HCT116 (cell line): Measurements from ENCODE around the gene CCN5.
"Not testable (repeated sequence)": the region's sequence is repeated elsewhere in the genome, so short reads cannot be mapped to it uniquely, and the experiment has no call there.

Experiments used
- ATF3 ChIP-seq: IDR thresholded peaks from 2 replicates; pipeline ENCODE4 v1.6.1; 2012
- EGR1 ChIP-seq: IDR thresholded peaks from 2 replicates; pipeline ENCODE4 v1.6.1; 2012; ENCODE audit warnings: low read depth
- POLR2AphosphoS5 ChIP-seq: IDR thresholded peaks from 2 replicates; pipeline ENCODE4 v1.6.1; 2011; ENCODE audit warnings: mild to moderate bottlenecking, low read depth, low read length, moderate library complexity
- SP1 ChIP-seq: IDR thresholded peaks from 2 replicates; pipeline ENCODE4 v1.6.1; 2012; ENCODE audit warnings: low read depth
- SRF ChIP-seq: IDR thresholded peaks from 2 replicates; pipeline ENCODE4 v1.6.1; 2012; ENCODE audit warnings: low read depth
- ZFX ChIP-seq: fragments of 450-650 bp; IDR thresholded peaks from 2 replicates; pipeline ENCODE4 v1.6.1; 2017
- TF ChIP-seq, protein P1 (sequence below), 3 experiments: fragments of 200-600 bp in 1 of 3; sonication (generic) in 1 of 3; IDR thresholded peaks in 2 of 3; conservative IDR thresholded peaks in 1 of 3; 2 replicates each; pipeline ENCODE4 v1.5.1; 2012 to 2017; ENCODE audit warnings: low read depth in 2 of 3, low read length in 2 of 3, antibody characterized with exemption in 1 of 3, borderline replicate concordance in 1 of 3, control low read depth in 1 of 3, mild to moderate bottlenecking in 1 of 3, mixed read lengths in 1 of 3, mixed run types in 1 of 3, moderate library complexity in 1 of 3; ENCODE audit not compliant: insufficient read depth in 1 of 3
- TF ChIP-seq, protein P2 (sequence below): IDR thresholded peaks from 2 replicates; pipeline ENCODE4 v1.6.1; 2012; ENCODE audit warnings: low read depth

DNA sequence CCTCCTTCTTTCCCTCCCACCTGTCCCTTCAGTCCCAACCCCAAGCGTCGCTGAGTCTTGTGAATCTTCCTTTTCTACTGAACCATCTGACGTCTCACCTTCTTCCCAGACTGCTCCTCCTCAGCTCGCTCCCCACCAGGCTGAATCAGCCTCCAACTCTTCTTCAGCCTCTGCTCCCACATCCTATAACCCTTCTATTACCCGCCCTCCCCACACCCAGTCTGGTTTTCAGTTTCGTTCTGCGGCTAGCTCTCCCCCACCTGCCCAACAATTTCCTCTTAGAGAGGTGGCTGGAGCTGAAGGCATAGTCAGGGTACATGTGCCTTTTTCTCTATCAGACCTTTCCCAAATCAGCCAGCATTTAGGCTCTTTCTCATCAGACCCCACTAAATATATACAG, 43.6 kb upstream of the CCN5 start:
- TF ChIP-seq, protein P1, sequence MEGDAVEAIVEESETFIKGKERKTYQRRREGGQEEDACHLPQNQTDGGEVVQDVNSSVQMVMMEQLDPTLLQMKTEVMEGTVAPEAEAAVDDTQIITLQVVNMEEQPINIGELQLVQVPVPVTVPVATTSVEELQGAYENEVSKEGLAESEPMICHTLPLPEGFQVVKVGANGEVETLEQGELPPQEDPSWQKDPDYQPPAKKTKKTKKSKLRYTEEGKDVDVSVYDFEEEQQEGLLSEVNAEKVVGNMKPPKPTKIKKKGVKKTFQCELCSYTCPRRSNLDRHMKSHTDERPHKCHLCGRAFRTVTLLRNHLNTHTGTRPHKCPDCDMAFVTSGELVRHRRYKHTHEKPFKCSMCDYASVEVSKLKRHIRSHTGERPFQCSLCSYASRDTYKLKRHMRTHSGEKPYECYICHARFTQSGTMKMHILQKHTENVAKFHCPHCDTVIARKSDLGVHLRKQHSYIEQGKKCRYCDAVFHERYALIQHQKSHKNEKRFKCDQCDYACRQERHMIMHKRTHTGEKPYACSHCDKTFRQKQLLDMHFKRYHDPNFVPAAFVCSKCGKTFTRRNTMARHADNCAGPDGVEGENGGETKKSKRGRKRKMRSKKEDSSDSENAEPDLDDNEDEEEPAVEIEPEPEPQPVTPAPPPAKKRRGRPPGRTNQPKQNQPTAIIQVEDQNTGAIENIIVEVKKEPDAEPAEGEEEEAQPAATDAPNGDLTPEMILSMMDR (IDR thresholded peaks at IDR 0.05 in 2 of 3, conservative IDR thresholded peaks at IDR 0.05 in 1 of 3; ENCODE audit: borderline replicate concordance in 1 of 3, insufficient read depth in 1 of 3, low read depth in 2 of 3, low read length in 2 of 3) = not testable (repeated sequence)
- not testable (repeated sequence) for TF ChIP-seq ATF3, EGR1, SP1, ZFX, POLR2AphosphoS5, SRF
- TF ChIP-seq, protein P2, sequence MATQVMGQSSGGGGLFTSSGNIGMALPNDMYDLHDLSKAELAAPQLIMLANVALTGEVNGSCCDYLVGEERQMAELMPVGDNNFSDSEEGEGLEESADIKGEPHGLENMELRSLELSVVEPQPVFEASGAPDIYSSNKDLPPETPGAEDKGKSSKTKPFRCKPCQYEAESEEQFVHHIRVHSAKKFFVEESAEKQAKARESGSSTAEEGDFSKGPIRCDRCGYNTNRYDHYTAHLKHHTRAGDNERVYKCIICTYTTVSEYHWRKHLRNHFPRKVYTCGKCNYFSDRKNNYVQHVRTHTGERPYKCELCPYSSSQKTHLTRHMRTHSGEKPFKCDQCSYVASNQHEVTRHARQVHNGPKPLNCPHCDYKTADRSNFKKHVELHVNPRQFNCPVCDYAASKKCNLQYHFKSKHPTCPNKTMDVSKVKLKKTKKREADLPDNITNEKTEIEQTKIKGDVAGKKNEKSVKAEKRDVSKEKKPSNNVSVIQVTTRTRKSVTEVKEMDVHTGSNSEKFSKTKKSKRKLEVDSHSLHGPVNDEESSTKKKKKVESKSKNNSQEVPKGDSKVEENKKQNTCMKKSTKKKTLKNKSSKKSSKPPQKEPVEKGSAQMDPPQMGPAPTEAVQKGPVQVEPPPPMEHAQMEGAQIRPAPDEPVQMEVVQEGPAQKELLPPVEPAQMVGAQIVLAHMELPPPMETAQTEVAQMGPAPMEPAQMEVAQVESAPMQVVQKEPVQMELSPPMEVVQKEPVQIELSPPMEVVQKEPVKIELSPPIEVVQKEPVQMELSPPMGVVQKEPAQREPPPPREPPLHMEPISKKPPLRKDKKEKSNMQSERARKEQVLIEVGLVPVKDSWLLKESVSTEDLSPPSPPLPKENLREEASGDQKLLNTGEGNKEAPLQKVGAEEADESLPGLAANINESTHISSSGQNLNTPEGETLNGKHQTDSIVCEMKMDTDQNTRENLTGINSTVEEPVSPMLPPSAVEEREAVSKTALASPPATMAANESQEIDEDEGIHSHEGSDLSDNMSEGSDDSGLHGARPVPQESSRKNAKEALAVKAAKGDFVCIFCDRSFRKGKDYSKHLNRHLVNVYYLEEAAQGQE = not testable (repeated sequence)
